ENCODE results near the gene CALD1. TPM values are rescaled to one million over a fixed set of nuclear protein-coding genes. Genes with fewer than 3 reads are reported as not detected.

CALD1 gene
- total RNA-seq, 1 experiment from 2014 or later, result 1.0 TPM

Small RNAs within 50 kb of the gene (small RNA-seq; reads per million reads assigned to genes)
- not detected for gene TUBB3P2

Other genes starting within 250 kb of the CALD1 start
- gene AKR1B15, start 230.5 kb upstream of the CALD1 start, total RNA-seq (2014; rRNA removed; shearing (Covaris generic); ENCODE audit: low replicate concordance), result not detected in 2 replicates
- gene BPGM, start 132.8 kb upstream of the CALD1 start, total RNA-seq (2014; rRNA removed; shearing (Covaris generic); ENCODE audit: low replicate concordance), result 4.2 and 11.1 TPM in 2 replicates
- gene AGBL3, start 206.9 kb downstream of the CALD1 start, total RNA-seq (2014; rRNA removed; shearing (Covaris generic); ENCODE audit: low replicate concordance), result 0.97 and 3.5 TPM in 2 replicates

Data from Karpas-422 (cell line).